Endothelial cell of umbilical vein (primary cell): ENCODE data around the gene ADAMTS6.

Experiments
- CTCF ChIP-seq, 2 donors: IDR thresholded peaks; 1 replicate in 1 of 2; 2 replicates in 1 of 2; pipeline ENCODE4 v1.5.1; 2011; ENCODE audit warnings: low read length in 2 of 2, mild to moderate bottlenecking in 2 of 2, moderate library complexity in 2 of 2, control low read depth in 1 of 2, inconsistent platforms in 1 of 2, low read depth in 1 of 2; ENCODE audit not compliant: insufficient read depth in 1 of 2; ENCODE audit errors: extremely low read depth in 1 of 2
- EZH2 ChIP-seq: IDR thresholded peaks from 2 replicates; pipeline ENCODE4 v1.6.1; 2012; ENCODE audit warnings: borderline replicate concordance, low read depth, mild to moderate bottlenecking, moderate library complexity, low read length, inconsistent platforms; ENCODE audit not compliant: severe bottlenecking
- FOS ChIP-seq: IDR thresholded peaks from 2 replicates; pipeline ENCODE4 v1.6.1; 2011; ENCODE audit warnings: mild to moderate bottlenecking, low read length, moderate library complexity, borderline replicate concordance; ENCODE audit not compliant: insufficient read depth
- MYC ChIP-seq: IDR thresholded peaks from one replicate; pipeline ENCODE4 v1.6.1; 2011; ENCODE audit warnings: mild to moderate bottlenecking, low read depth, low read length
- POLR2A ChIP-seq: IDR thresholded peaks from 2 replicates; pipeline ENCODE4 v1.6.1; 2012; ENCODE audit warnings: low read depth, mild to moderate bottlenecking, control low read depth, low read length
- POLR2AphosphoS5 ChIP-seq: IDR thresholded peaks from 2 replicates; pipeline ENCODE4 v1.6.1; 2012; ENCODE audit warnings: low read depth, mild to moderate bottlenecking, control low read depth, low read length, moderate library complexity; ENCODE audit not compliant: insufficient read depth
- TF ChIP-seq, protein P1 (sequence below): IDR thresholded peaks from 2 replicates; pipeline ENCODE4 v1.6.1; 2011; ENCODE audit not compliant: insufficient read depth, insufficient read length

DNA sequence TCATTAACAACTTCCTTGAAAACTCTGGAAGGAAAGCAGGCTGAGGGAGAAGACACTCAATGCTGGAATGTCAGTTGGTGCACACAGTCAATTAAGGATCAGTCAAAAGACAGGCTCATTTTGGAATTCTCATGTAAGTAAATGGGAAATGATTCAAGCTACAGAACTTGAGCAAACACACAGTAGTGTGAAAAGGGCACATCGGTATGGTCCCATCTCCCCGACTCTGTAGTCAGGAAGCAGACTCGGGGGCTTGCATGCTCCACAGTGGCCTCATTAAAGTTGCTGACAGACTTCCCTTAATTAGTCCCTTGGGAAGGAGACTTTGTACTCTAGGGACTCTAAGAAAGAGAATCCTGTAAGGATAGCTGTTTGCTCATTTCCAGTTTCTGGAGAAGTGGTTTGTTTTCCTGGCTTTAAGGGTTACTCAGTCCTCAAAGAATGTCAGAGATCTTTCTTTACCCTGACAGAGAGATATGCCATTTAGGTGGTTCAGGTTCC lies 339.2 kb downstream of the ADAMTS6 start:
- TF ChIP-seq EZH2: no peak
- TF ChIP-seq POLR2AphosphoS5: peak; percentile 63
- TF ChIP-seq CTCF (IDR thresholded peaks at IDR 0.05; ENCODE audit: extremely low read depth in 1 of 2, insufficient read depth in 1 of 2, low read depth in 1 of 2, low read length in 2 of 2): no peak
- TF ChIP-seq POLR2A: no peak
- no peak for TF ChIP-seq MYC
- peak; percentile 18 for TF ChIP-seq FOS
- TF ChIP-seq, protein P1, sequence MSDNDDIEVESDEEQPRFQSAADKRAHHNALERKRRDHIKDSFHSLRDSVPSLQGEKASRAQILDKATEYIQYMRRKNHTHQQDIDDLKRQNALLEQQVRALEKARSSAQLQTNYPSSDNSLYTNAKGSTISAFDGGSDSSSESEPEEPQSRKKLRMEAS: no peak
